ENCODE data around the gene ARHGEF28. TPM values are rescaled to one million over a fixed set of nuclear protein-coding genes. Genes with fewer than 3 reads are reported as not detected.

The ARHGEF28 gene
- total RNA-seq, 1 donor from 2014 or later, result 3.5 TPM

DNA sequence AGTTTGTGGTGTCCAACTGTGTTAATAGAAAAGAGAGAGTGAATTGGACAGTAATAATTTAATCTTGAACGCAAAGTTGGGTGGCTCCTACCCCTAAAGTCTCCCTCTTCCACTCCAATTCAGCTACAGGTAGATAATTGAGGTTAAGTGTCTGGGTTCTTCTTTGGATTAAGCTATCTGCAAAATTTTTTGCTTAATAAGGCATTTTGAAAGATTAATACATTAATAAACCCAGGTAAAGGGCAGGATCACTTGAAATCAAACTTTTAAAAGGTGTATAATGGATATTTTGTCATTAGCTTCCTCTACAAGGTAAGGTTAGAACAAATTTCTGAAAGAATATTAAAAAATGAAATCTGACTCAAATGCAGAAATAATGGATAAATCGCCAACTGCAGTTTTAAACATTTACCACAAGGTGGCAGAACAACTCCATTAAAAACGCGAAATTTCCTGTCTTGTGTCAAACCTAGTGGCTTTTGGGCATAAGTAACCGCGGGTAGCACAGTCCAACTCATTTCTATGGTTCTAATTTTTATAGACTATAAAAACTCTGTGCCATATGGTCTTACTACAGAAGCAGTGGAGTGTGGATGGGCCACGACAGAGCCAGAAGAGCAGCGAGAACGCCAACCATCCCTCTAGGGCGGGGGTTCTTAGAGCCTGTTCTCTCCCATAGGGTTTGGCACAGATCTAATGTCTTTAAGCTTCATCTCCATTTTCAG lies 276.5 kb downstream of the ARHGEF28 start:
- DNase-seq (no peak), ATAC-seq (peak; percentile 32)
- intact Hi-C loops (cut with micrococcal nuclease), result loop anchor here (2.0 kb wide), 1 partner anchor 746 kb away; no protein-coding TSS in a partner anchor

DNA sequence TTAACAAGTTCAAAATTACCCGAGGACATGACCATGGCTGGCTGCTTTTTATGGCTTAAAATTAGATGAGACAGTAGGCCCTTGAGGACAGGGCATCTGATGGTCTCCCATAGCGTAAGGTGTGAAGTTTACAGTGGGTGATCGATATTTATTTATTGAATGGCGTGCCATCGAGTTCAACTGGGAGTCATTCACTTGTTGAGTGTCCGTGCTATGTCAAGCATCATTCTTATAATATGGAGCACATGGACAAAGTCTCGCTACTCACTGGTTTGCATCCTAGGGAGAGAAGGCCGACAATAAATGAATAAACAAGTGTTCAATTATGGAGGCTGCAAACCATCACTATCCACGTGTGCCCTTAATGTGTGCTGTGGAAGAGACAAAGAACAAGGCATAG lies 277.2 kb downstream of the ARHGEF28 start:
- DNase-seq (no peak), ATAC-seq (no peak)
- intact Hi-C loops (cut with micrococcal nuclease), result loop anchor here (2.0 kb wide), 1 partner anchor 746 kb away; no protein-coding TSS in a partner anchor

DNA sequence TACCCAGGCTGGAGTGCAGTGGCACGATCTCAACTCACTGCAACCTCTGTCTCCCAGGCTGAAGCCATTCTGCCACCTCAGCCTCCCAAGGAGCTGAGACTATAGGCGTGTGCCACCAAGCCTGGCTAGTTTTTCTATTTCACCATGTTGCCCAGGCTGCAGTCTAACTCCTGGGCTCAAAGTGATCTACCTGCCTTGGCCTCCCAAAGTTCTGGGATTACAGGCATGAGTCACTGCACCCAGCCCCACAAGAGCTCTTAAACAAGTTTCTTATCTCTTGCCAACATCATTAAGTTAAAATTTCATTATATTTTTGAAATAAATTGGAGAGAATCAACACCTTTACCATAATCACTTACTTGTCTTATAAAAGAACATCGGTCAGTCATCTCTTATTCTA lies 280.3 kb downstream of the ARHGEF28 start:
- intact Hi-C loops (cut with micrococcal nuclease), result no loop called here
- ATAC-seq, result no peak

DNA sequence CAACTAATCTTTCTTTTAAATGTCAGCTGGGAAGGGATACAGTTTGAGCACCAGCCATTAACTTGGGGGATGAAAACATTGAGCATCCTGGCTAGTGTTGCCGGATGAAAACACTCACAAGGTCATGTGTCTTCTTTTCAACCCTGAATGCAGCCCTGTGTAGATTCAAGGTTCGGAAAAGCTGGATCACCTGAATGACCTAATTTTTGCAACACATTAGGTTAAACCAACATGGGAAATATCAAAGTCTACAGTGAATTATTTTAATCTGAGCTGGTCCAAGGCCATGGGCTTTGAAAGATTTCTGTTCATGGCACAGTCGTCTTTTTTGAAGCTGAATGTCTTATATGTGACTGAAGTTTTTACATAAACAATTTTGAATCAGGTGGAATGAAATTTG lies 281.2 kb downstream of the ARHGEF28 start:
- ATAC-seq, result no peak
- intact Hi-C loops (cut with micrococcal nuclease), result no loop called here

More for the DNA sequence above, 280.3 kb downstream of the ARHGEF28 start:
- DNase-seq, result no peak

DNA sequence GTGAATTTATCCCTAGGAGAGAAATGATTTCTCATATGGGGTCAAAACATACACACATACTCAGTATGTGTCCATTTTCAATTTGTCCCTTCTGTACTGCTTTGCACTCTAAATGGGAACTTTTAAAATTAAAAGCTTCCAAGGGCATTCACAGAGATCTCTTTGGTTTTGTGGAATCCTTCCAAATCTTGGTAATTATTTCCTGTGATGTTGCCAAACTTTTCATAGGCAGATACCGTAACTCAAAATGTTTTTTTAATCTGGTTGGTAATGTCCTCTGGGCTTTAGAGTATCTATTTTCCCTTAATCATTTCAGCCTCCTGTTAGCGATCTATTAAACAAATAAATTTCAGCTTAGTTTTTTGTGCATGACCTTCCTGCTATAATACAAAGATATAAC lies 282.4 kb downstream of the ARHGEF28 start:
- no peak for ATAC-seq
- intact Hi-C loops (cut with micrococcal nuclease), result no loop called here

More for the DNA sequence above, 281.2 kb downstream of the ARHGEF28 start:
- DNase-seq, result no peak

DNA sequence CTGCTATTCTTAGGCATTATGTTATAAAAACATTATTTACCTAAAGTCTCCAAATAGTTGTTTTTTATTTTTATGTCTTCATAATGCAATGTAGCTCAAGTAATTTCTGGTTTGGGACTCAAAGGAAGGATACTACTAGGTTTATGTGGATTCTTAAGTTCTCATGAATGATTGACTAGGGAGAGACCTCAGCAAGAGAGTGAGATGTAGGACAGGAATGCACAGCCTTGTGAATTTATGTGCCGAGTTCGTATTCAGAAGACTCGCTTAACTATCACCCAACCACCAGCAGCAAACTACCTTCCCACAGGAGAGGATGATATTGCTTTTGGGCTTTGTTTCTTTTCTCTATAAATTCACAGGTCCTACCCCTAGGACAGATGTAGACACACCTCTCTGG lies 282.9 kb downstream of the ARHGEF28 start:
- intact Hi-C loops (cut with micrococcal nuclease), result no loop called here
- DNase-seq (no peak), ATAC-seq (no peak)

More for the DNA sequence above, 282.4 kb downstream of the ARHGEF28 start:
- DNase-seq, result no peak

DNA sequence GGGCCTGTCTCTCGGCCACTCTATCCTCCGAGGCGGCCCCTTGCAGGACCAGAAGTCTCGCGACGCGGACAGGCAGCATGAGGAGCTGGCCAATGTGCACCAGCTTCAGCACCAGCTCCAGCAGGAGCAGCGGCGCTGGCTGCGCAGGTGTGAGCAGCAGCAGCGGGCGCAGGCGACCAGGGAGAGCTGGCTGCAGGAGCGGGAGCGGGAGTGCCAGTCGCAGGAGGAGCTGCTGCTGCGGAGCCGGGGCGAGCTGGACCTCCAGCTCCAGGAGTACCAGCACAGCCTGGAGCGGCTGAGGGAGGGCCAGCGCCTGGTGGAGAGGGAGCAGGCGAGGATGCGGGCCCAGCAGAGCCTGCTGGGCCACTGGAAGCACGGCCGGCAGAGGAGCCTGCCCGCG lies 283.5 kb downstream of the ARHGEF28 start:
- ATAC-seq (no peak), DNase-seq (no peak)
- intact Hi-C loops (cut with micrococcal nuclease), result no loop called here

DNA sequence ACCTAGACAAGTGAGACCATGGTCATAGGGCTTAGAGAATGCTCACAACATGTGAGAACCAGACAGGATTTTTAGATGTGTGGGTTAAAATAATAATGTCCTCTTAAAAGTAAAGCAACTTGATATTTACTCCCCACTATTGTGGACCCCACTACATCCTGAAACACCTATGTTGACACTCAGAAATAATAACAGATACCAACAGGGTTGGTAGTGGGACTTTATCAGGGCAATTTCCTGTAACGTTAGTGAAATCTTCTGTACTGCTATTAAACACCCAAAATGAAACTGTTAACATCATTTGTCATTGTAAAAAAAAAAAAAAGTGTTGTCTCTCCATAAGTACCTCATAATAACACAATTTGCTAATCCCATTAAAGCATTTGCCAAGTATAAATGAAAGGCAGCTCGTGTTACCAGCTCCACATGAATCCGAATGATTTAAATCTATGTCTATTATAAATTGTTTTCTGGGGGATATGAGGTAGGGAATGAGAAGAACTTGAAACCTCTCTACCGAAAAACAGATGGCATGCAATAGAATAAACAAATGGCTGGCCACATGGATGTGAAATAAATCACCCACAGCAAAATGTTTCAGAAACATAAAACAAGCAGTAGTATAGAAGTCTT lies 285.9 kb downstream of the ARHGEF28 start:
- no peak for DNase-seq
- no peak for ATAC-seq
- intact Hi-C loops (cut with micrococcal nuclease), result no loop called here

DNA sequence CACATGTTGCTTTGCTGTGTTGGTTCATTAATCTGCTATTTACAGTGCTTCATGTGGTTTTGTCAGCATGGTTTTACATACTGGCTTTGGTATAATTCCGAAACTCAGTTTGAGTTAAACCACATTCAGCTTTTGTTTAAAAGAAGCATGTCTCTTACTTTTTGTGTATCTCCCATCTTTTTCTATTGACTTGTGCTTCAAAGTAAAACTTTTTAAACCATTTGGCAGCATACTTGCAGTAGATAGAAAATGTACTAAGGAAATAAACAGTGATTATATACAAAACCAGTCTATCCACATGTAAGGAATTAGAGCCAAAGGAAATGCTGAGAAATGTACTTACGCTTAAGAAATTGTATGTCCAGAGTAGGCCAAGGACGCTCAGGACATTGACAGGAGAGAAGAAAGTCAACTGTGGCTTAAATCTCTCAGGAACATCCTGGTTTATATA lies 286.9 kb downstream of the ARHGEF28 start:
- intact Hi-C loops (cut with micrococcal nuclease), result no loop called here
- ATAC-seq (no peak), DNase-seq (no peak)

DNA sequence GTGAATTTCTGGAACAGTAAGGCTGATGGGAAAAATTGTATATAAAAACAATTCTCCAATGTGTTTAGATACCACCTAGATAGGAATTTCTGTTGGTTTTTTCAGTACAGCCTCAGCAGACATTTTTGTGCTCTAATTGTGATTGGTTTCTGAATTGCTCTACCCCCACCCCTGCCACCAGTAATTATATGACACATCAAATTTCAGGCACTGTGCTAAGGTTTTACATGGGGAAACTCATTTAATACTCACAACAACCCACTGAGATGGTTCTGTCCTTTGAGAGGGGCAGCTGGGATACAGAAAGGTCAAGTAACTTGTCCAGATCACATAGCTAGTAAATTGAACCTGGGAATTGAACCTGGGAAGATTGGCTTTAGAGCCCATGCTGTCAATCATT lies 288.0 kb downstream of the ARHGEF28 start:
- intact Hi-C loops (cut with micrococcal nuclease), result no loop called here
- ATAC-seq (no peak), DNase-seq (no peak)

DNA sequence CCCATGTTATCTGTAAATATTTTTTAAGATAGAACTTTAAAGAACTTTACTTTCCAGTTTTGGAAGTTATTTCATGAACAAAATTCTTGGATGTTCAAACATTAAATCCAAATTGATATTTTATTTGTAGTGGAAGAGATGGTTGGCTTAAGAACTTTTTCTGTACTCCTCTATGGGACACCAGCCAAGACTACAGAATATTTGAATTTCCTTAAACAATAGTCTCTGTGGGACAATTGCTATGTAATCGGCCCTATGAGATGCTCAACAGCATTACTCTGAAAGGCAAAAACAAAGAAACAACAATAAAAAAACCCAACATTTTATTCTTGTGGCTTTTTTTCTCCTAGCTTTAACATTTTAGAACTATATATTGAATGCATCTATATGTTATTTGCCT lies 289.3 kb downstream of the ARHGEF28 start:
- no peak for DNase-seq

DNA sequence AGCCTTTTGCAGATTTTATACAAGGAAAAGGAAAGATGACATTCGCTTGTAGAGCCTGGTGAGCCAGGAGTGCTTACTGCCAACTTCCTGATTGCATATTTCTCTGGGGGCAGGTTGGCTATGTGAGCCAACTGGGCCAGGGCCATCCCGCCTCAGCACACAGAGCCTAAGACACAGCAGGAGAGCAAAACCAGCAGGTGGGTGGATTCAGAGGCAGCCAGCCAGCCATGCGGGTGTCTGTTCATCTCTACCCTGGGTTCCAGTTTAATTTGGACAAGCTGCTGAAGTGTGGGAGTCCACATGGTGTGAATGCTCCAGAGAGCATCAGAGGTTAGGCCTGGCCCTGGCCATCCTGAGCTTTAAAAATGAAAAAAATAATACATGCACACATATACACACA lies 291.4 kb downstream of the ARHGEF28 start:
- intact Hi-C loops (cut with micrococcal nuclease), result no loop called here
- ATAC-seq, result peak; percentile 74
- DNase-seq, result peak; percentile 64

More for the DNA sequence above, 289.3 kb downstream of the ARHGEF28 start:
- intact Hi-C loops (cut with micrococcal nuclease), result no loop called here
- no peak for ATAC-seq

DNA sequence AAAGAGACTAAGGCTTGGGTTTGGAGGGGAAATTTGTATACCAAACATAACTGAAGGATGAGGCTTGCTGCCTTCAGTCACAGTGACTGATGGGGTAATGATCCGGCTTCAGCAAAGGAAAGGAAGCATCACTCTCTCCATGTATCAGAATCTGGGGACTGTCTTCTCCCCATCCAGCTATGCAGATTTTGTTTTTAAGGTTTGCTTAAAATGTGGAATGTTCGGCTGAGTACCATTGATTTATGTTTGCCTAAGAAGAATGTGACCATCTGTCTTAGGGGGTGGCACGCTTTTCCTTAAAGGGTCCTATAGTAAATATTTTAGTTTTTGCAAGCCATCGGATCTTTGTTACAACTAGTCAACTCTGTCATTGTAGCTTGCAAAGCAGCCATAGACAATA lies 291.9 kb downstream of the ARHGEF28 start:
- DNase-seq (no peak), ATAC-seq (no peak)
- intact Hi-C loops (cut with micrococcal nuclease), result no loop called here

DNA sequence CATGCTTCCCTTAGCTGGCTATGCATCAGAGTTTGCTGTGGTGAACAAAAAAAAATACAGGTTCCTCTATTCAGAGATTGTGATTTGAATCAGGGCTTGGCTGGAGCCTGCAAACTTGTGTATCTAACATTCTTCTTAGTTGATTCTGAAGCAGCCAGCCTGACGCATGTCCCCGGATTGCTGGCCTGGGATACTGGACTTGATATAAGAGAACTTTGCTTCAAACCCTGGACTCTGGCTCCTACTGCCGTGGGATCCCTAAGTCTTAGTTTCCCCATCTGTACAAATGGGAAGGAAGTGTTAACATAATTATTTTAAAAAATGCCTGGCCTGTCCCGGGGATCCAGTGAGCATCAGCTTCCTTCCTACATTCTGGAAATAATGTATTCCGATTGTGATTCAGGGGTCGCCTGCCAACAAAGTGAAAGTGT lies 292.8 kb downstream of the ARHGEF28 start:
- intact Hi-C loops (cut with micrococcal nuclease), result no loop called here
- DNase-seq (peak; percentile 32), ATAC-seq (no peak)

DNA sequence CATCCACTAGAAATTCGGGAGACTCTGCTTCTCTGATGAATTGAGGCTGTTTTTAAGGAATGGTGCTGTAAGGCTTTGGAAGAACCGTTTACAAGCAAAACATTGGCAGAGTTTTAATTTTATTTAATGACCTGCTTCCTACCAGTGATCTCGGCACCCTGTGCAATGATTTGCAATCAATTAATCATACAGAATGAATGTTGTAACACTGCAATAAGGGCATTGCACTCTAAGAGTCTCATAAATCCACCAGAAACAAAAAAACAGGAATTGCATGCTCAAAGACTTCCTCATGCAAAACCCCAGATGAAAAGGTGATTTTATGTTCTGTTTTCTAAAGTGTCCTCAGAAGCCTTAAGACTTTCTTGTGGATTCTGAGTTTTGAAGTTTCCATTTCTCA lies 295.7 kb downstream of the ARHGEF28 start:
- ATAC-seq (no peak), DNase-seq (no peak)
- intact Hi-C loops (cut with micrococcal nuclease), result no loop called here

DNA sequence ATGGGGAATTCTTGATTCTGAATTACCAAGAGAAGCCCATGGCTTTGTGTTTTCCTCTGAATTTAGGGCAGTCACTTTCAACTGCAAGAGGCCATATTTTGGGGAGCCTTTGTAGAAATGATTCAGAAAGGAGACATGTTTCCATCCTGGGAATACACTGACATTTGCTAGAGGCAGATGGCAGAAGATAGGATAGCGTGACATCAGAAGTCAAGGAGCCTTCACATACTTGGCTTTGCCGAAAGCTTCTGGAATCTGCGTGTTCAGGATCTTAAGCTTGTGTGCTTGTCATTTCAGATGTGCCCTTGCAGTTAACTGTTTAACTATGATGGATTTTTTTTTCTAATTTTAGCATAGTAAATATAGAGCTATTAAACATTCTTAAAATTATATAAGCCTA lies 296.2 kb downstream of the ARHGEF28 start:
- DNase-seq, result no peak
- no peak for ATAC-seq
- intact Hi-C loops (cut with micrococcal nuclease), result no loop called here

DNA sequence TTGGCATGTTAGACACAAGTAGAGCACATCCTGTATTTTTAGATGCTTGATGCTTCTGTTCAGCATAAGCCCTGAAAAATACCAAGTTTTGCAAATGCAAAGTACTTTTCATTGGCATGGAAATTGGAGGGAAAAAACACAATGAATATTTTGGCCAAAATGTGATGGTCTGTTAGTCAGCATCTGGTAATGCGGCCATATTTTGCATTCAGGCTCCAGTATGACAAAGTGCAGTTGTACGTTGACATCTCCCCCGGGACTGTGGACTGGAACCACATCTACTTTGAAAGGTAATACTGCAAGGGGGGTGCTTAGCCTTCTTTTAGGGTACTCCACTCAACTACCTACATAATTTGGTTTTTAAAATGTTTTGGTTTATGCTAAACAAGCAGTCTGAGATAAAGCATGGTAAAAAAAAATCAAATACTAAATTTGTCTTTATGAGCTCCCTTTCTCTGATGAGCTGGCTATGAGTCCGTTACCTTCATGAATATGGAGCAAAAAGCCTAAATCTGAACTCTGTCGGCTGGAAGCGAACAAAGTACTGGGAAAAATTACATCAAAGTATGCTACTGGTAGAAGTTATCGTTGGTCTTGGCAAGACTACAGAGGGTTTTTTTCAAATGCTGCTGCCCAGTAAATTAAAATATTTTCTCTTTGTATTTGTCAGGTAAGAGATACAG lies 297.0 kb downstream of the ARHGEF28 start:
- DNase-seq (no peak), ATAC-seq (no peak)
- intact Hi-C loops (cut with micrococcal nuclease), result no loop called here

DNA sequence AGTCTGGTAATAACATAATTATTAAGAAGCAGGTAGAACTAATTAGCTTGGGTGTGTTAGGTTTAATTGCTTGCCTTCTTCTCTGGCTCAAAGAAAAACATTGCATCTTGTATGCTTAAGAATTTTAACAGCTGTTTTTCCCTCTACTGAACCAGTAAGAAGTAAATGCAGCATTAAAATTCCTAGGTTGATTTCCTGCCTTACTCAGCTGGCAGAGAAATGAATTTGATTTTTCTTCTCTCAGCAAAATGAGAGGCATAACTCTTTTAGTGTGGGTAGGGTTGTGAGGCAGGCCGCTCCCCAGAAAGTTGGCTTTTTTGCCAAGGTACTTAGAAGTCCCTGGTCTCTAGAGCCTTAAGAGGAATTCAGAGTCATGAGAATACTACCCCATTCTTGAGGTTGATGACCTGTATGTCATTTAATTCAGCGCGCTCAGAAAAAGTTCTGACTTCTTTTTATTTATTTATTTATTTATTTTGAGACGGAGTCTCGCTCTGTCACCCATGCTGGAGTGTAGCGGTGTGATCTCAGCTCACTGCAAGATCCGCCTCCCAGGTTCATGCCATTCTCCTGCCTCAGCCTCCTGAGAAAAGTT lies 302.6 kb downstream of the ARHGEF28 start:
- ATAC-seq, result no peak
- no peak for DNase-seq
- intact Hi-C loops (cut with micrococcal nuclease), result no loop called here

DNA sequence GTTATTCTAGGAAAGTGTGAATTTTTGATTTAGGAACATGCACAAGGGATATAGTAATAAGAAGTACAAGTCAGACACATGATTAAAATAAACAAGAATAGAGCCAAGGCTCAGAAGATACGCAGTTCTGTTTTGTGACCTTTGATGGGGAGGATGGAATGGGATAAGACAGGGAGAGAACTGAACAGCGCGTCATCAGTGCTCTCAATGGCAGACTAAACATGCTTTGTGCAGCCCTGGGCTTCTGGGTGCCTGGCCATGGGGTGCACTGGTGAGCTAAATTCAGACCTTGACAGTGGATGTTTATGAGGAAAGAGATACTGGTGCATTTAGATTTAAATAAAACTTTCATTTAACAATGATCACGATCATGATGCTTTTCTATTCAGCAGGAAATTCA lies 309.7 kb downstream of the ARHGEF28 start:
- intact Hi-C loops (cut with micrococcal nuclease), result no loop called here
- ATAC-seq (no peak), DNase-seq (no peak)
